Spinal cord (tissue), 10 donors: ENCODE measurements around the gene NRARP. TPM values are rescaled to one million over a fixed set of nuclear protein-coding genes. Genes with fewer than 3 reads are reported as not detected.
"Not testable (repeated sequence)": the region's sequence is repeated elsewhere in the genome, so short reads cannot be mapped to it uniquely, and the experiment has no call there.

ENCODE experiments used
- DNase-seq, 6 donors: peaks; one replicate each; pipeline versions ENCODE4 v3.0.0 to v3.0.0-alpha.2; 2013 to 2015; ENCODE audit warnings: low spot score in 6 of 6, low read depth in 4 of 6
- H3K27ac ChIP-seq: one replicate; pipeline ENCODE4 v1.5.1; 2013; ENCODE audit warnings: low read depth, low read length, control low read depth
- H3K27me3 ChIP-seq: one replicate; pipeline ENCODE4 v1.6.1; 2013; ENCODE audit warnings: low read length; ENCODE audit not compliant: control insufficient read depth, insufficient read depth
- H3K36me3 ChIP-seq: one replicate; pipeline ENCODE4 v1.6.1; 2013; ENCODE audit warnings: low read length; ENCODE audit not compliant: control insufficient read depth, insufficient read depth
- H3K4me1 ChIP-seq: one replicate; pipeline ENCODE4 v1.6.1; 2013; ENCODE audit warnings: low read length; ENCODE audit not compliant: control insufficient read depth, insufficient read depth
- H3K4me3 ChIP-seq: one replicate; pipeline ENCODE4 v1.5.1; 2013; ENCODE audit warnings: low read depth, low read length, control low read depth
- H3K9me3 ChIP-seq: one replicate; pipeline ENCODE4 v1.6.1; 2013; ENCODE audit warnings: low read length; ENCODE audit not compliant: control insufficient read depth, insufficient read depth
- WGBS: methylation state at CpG from one replicate; pipeline ENCODE4 v1.1.5; 2013; ENCODE audit warnings: missing lambda C conversion rate; ENCODE audit not compliant: insufficient coverage; 5-methylcytosine and 5-hydroxymethylcytosine counted together
- long read RNA-seq, 4 donors: transcript quantifications; one replicate each; lab custom pipeline, GENCODE V29; 2026
- polyA plus RNA-seq, 2 donors: library from polyadenylated mRNA; unstranded; fragments of 120-200 nt; gene quantifications; one replicate each; pipeline ENCODE4 v1.2.1, GENCODE V29; 2013; ENCODE audit not compliant: insufficient read length in 2 of 2
- total RNA-seq, 2 donors: library from RNA; depleted of rRNA in 1 of 2; stranded (reverse); fragments of 120-200 nt in 1 of 2; fragments of >200 nt in 1 of 2; gene quantifications; one replicate each; pipeline versions ENCODE4 v1.2.3 to v1.2.4, GENCODE V29; 2013 to 2014
- donor health status: healthy.

Gene NRARP
- total RNA-seq (1 to 10 TPM; 3.2 to 5.7 TPM), polyA plus RNA-seq (10 to 100 TPM; 14.0 to 15.8 TPM)
- long read RNA-seq, donor 1, transcript NRARP-201 (1 exons, 1,770 nt) = major isoform, 11 of 11 reads
- long read RNA-seq, donor 1, partial matches to known transcripts = 0 of 11 reads
- long read RNA-seq, donor 1, other reads (novel, unspliced or antisense) = 0 of 11 reads
- long read RNA-seq, donor 2, transcript NRARP-201 (1 exons, 1,770 nt) = major isoform, 14 of 14 reads
- long read RNA-seq, donor 2, partial matches to known transcripts = 0 of 14 reads
- long read RNA-seq, donor 2, other reads (novel, unspliced or antisense) = 0 of 14 reads
- long read RNA-seq, donor 3, transcript NRARP-201 (1 exons, 1,770 nt) = major isoform, 18 of 18 reads
- long read RNA-seq, donor 3, partial matches to known transcripts = 0 of 18 reads
- long read RNA-seq, donor 3, other reads (novel, unspliced or antisense) = 0 of 18 reads
- long read RNA-seq, donor 4, transcript NRARP-201 (1 exons, 1,770 nt) = major isoform, 16 of 16 reads
- long read RNA-seq, donor 4, partial matches to known transcripts = 0 of 16 reads
- long read RNA-seq, donor 4, other reads (novel, unspliced or antisense) = 0 of 16 reads

GRCh38 chr9:137302118-137302448 lies at the start of gene NRARP:
TSS of gene NRARP (minus strand) at chr9:137302271. CDS start at chr9:137301928, 343 bp downstream.
- H3K27me3 ChIP-seq = no peaks in the 10 kb centered on the region
- H3K36me3 ChIP-seq = peaks cover 20% of the 10 kb centered on the region
- H3K4me3 ChIP-seq = peak within 1 kb of the TSS; percentile 45
- 0% methylated on average over 60 of the region's 60 CpGs for WGBS
- peak within 1 kb of the TSS; percentile 47 for H3K27ac ChIP-seq
- peaks cover 81% of the 10 kb centered on the region for H3K4me1 ChIP-seq
- H3K9me3 ChIP-seq = no peaks in the 10 kb centered on the region
- peak in 4 of 6 donors; percentile 84 to 97 (median 92) for DNase-seq

DNA sequence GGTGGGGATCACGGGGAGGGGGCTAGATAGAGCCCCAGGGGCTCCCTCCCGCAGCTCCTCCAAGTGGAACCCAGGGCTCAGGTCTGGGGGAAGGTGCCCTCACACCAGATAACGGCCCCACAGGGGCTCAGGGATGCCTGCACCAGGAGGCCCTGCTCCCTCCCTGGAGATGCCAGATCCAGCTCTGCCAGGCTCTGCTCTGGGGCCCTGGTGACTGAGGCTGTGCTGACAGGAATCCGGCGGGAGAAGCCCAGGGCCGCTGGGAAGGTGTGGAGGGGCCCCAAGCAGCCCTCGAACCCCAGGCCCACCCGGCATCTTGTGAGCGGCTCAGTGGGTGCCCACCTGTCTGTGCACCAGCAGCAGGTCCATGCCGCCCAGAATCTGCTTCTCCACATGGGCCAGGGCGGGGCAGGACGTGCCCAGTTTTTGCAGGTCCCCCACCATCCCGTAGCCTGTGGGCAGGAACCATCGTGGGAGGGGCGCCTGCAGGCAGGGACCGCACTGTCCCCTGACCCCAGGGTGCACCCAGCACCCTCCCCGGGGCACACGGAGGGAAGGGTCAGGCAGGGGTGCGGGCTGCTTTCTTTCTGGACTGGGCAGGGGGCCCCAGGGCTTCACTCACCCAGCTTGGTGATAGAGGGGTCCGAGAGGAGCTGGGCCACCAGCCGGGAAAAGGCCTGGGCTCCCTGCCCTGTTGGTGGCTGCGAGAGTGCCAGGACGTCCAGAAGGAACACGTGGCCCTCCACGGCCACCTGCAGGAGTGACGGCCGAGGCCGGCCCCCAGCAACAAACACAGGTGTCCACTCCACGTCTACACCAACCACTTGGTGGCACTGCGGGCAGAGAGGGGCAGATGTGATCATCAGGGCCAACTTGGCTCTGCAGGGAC lies 48.9 kb upstream of the NRARP start:
- H3K27ac ChIP-seq = no peak overlapping the region
- H3K4me1 ChIP-seq = peaks cover 5% of the 10 kb centered on the region
- peaks cover 4% of the 10 kb centered on the region for H3K9me3 ChIP-seq
- DNase-seq = no peak
- peaks cover 85% of the 10 kb centered on the region for H3K36me3 ChIP-seq
- 96% methylated on average over 27 of the region's 30 CpGs for WGBS
- no peak overlapping the region for H3K4me3 ChIP-seq
- no peaks in the 10 kb centered on the region for H3K27me3 ChIP-seq

DNA sequence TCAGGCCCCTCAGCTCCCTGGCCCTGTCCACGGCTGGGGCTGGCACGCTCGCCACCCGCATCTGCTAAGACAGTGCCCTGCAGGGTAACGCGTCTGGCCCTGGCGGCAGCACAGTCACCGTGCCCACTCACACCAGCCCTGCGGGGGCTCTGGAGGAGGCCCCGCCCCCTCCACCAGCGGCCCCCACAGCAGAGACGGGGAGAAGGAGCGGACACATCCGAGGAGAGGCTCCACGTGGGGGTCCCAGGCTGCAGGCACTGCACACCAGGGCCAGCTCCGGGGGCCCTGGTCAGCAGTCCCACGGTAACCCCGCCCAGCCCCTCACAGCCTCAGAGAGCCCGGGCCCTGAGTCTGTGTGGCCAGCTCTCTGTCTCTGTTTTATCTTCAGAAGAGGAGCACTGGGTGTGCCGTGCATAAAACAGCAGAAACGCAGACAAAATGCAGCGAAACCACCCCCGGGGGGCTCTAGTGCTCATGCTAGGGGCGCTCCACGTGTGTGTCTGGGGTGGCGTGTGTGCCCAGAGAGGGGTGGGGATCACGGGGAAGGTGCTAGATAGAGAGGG lies 47.5 kb upstream of the NRARP start:
- 91% methylated on average over 27 of the region's 27 CpGs for WGBS
- DNase-seq = no peak
- no peaks in the 10 kb centered on the region for H3K27me3 ChIP-seq
- H3K4me1 ChIP-seq = peaks cover 5% of the 10 kb centered on the region
- H3K4me3 ChIP-seq = no peak overlapping the region
- H3K9me3 ChIP-seq = peaks cover 4% of the 10 kb centered on the region
- peaks cover 74% of the 10 kb centered on the region for H3K36me3 ChIP-seq
- H3K27ac ChIP-seq = no peak overlapping the region

GRCh38 chr9:137348769-137349470 lies 46.8 kb upstream of the NRARP start:
- DNase-seq = no peak
- peaks cover 72% of the 10 kb centered on the region for H3K36me3 ChIP-seq
- no peak overlapping the region for H3K27ac ChIP-seq
- H3K4me1 ChIP-seq = peaks cover 5% of the 10 kb centered on the region
- H3K27me3 ChIP-seq = no peaks in the 10 kb centered on the region
- WGBS = 95% methylated on average over 31 of the region's 31 CpGs
- no peak overlapping the region for H3K4me3 ChIP-seq
- H3K9me3 ChIP-seq = peaks cover 4% of the 10 kb centered on the region

- Histone ChIP-seq H3K9me3 (peaks cover 4% of the 10 kb centered on the region), H3K36me3 (peaks cover 62% of the 10 kb centered on the region), H3K27me3 (no peaks in the 10 kb centered on the region), H3K4me1 (no peaks in the 10 kb centered on the region), H3K27ac (no peak overlapping the region), H3K4me3 (no peak overlapping the region)
- WGBS = 98% methylated on average over 11 of the region's 13 CpGs
- DNase-seq = no peak
Measured at GRCh38 chr9:137347928-137348327, 45.9 kb upstream of the NRARP start.

DNA sequence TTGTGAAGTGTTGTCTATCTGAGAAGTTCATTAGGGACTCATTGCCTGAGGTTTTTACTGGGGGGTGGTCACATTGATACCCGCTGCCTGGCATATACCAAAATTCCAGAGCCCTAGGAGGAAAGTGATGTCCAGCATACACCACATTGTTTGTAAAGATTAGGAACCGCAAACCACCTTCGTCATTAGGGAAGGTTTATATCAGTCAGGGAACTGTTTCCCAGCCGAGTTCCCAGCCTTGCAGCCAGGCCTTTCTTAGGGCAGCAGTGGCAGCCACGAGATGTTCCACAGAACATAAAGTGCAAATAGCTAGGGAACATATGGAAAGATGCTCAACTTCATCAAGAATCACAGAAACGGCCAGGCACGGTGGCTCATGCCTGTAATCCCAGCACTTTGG lies 40.4 kb upstream of the NRARP start:
- H3K9me3 ChIP-seq = peaks cover 4% of the 10 kb centered on the region
- no peaks in the 10 kb centered on the region for H3K4me1 ChIP-seq
- peaks cover 20% of the 10 kb centered on the region for H3K36me3 ChIP-seq
- H3K4me3 ChIP-seq = no peak overlapping the region
- no peak for DNase-seq
- 96% methylated on average over 6 of the region's 7 CpGs for WGBS
- H3K27ac ChIP-seq = no peak overlapping the region
- no peaks in the 10 kb centered on the region for H3K27me3 ChIP-seq

DNA sequence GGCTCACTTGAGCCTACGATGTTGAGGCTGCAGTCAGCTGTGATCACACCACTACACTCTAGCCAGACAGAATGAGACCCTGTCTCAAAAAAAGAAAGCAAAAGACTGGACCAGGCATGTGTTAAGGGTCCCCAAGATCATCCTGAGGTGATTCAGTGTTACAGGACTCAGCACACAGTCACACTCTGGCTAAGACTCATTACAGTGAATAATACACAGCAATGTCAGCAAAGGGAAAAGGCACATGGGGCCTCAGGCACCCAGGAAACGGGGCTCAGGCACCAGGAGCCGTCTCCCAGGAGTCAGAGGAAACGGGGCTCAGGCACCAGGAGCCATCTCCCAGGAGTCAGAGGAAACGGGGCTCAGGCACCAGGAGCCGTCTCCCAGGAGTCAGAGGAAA lies 39.2 kb upstream of the NRARP start:
- H3K9me3 ChIP-seq = no peaks in the 10 kb centered on the region
- no peak overlapping the region for H3K27ac ChIP-seq
- H3K36me3 ChIP-seq = peaks cover 7% of the 10 kb centered on the region
- no peak for DNase-seq
- 0% methylated on average over 1 of the region's 6 CpGs for WGBS
- H3K27me3 ChIP-seq = no peaks in the 10 kb centered on the region
- no peak overlapping the region for H3K4me3 ChIP-seq
- no peaks in the 10 kb centered on the region for H3K4me1 ChIP-seq

DNA sequence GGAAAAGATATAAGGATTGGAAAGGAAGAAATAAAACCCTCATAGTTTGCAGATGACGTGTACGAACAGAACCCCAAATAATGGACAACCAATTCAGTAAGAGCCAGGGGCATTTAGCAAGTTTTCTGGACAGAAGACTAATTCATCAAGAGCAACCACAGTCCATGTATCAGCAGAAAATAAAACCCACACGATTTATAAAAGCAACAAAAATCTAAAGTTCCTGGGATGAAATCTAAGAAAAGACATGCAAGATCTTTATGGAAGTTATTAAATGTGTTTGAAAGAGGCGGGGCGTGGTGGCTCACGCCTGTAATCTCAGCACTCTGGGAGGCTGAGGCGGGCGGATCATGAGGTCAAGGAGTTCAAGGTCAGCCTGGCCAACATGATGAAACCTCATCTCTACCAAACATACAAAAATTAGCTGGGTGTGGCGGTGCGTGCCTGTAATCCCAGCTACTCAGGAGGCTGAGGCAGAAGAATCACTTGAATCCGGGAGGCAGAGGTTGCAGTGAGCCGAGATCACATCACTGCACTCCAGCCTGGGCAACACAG lies 37.9 kb upstream of the NRARP start:
- not testable (repeated sequence) for H3K4me1 ChIP-seq, H3K27me3 ChIP-seq, H3K9me3 ChIP-seq, DNase-seq, H3K4me3 ChIP-seq, H3K27ac ChIP-seq, H3K36me3 ChIP-seq
- WGBS = 92% methylated on average over 2 of the region's 12 CpGs
